IMR-90 (cell line): ENCODE results near the gene CEP126. TPM values are rescaled to one million over a fixed set of nuclear protein-coding genes. Genes with fewer than 3 reads are reported as not detected.

Experiments
- ATAC-seq: fragments of 200-7000 bp; cut with Tn5 transposase; 2 replicates; pipeline ENCODE4 v1.9.1; 2020; ENCODE audit warnings: low read depth, mild to moderate bottlenecking, moderate library complexity
- BruUV-seq: library from RNA; stranded (reverse); fragments of 400-500 nt; replicated peaks from 2 replicates; lab custom pipeline; 2021; lab: Mats Ljungman, UMichigan
- CTCF ChIA-PET: fragments of 300-600 bp; formaldehyde crosslinking; extraction: SDS; loops from one replicate; lab custom pipeline; 2021; ENCODE audit warnings: antibody characterized with exemption; lab: Yijun Ruan, JAX
- POLR2A ChIA-PET: fragments of 300-600 bp; sonication (Branson Sonifier 250); formaldehyde crosslinking; loops from one replicate; lab custom pipeline; 2022; ENCODE audit warnings: antibody characterized with exemption; ENCODE audit not compliant: unreplicated experiment; lab: Charles Lee
- DNase-seq: peaks from one replicate; pipeline ENCODE4 v3.0.0; 2013
- H2AFZ ChIP-seq: replicated peaks from 2 replicates; pipeline ENCODE3; 2013; ENCODE audit warnings: low read length, mild to moderate bottlenecking; ENCODE audit not compliant: poor library complexity
- H2AK5ac ChIP-seq: 2 replicates; pipeline ENCODE4 v1.6.1; 2013; ENCODE audit warnings: low read depth, low read length, inconsistent platforms
- H2AK9ac ChIP-seq: replicated peaks from 2 replicates; pipeline ENCODE3; 2013; ENCODE audit warnings: mild to moderate bottlenecking, low read depth, low read length, moderate library complexity; ENCODE audit not compliant: poor library complexity
- H2BK120ac ChIP-seq: 2 replicates; pipeline ENCODE4 v1.6.1; 2013; ENCODE audit warnings: low read depth, low read length, inconsistent platforms
- H2BK15ac ChIP-seq: 3 replicates; pipeline ENCODE4 v1.6.1; 2013; ENCODE audit warnings: low read depth, low read length, inconsistent platforms
- H2BK20ac ChIP-seq: 2 replicates; pipeline ENCODE4 v1.6.1; 2013; ENCODE audit warnings: low read depth, mild to moderate bottlenecking, inconsistent platforms, low read length, moderate library complexity
- H2BK5ac ChIP-seq: 2 replicates; pipeline ENCODE4 v1.6.1; 2013; ENCODE audit warnings: mild to moderate bottlenecking, low read depth, low read length, inconsistent platforms; ENCODE audit not compliant: poor library complexity, severe bottlenecking
- H3K14ac ChIP-seq: replicated peaks from 2 replicates; pipeline ENCODE4 v1.6.1; 2013; ENCODE audit warnings: low read depth, low read length, inconsistent platforms
- H3K18ac ChIP-seq: 2 replicates; pipeline ENCODE4 v1.6.1; 2013; ENCODE audit warnings: low read depth, low read length, control low read depth
- H3K23ac ChIP-seq: 2 replicates; pipeline ENCODE4 v1.6.1; 2013; ENCODE audit warnings: low read depth, low read length, inconsistent platforms
- H3K27ac ChIP-seq: 2 replicates; pipeline ENCODE4 v1.5.1; 2013; ENCODE audit warnings: mild to moderate bottlenecking, control low read depth, low read length; ENCODE audit not compliant: insufficient read depth
- H3K27me3 ChIP-seq: 2 replicates; pipeline ENCODE4 v1.6.1; 2013; ENCODE audit warnings: low read length; ENCODE audit not compliant: control insufficient read depth, insufficient read depth
- H3K36me3 ChIP-seq: 2 replicates; pipeline ENCODE4 v1.6.1; 2013; ENCODE audit warnings: low read length, mixed read lengths; ENCODE audit not compliant: control insufficient read depth, insufficient read depth
- H3K4ac ChIP-seq: 2 replicates; pipeline ENCODE4 v1.6.1; 2013; ENCODE audit warnings: low read depth, low read length, inconsistent platforms
- H3K4me1 ChIP-seq: 2 replicates; pipeline ENCODE4 v1.6.1; 2013; ENCODE audit warnings: low read length, mixed read lengths; ENCODE audit not compliant: control insufficient read depth, insufficient read depth
- H3K4me2 ChIP-seq: 2 replicates; pipeline ENCODE4 v1.6.1; 2013; ENCODE audit warnings: low read depth, mild to moderate bottlenecking, control low read depth, low read length, moderate library complexity
- H3K4me3 ChIP-seq: 2 replicates; pipeline ENCODE4 v1.5.1; 2013; ENCODE audit warnings: low read depth, mild to moderate bottlenecking, control low read depth, low read length, moderate library complexity; ENCODE audit not compliant: insufficient read depth
- H3K56ac ChIP-seq: 2 replicates; pipeline ENCODE4 v1.6.1; 2013; ENCODE audit warnings: low read length, inconsistent platforms; ENCODE audit not compliant: insufficient read depth; ENCODE audit errors: extremely low read depth
- H3K79me1 ChIP-seq, 2 experiments: 2 replicates each; pipeline ENCODE4 v1.6.1; 2013; ENCODE audit warnings: low read length in 2 of 2, inconsistent platforms in 1 of 2, low read depth in 1 of 2
- H3K9ac ChIP-seq: 2 replicates; pipeline ENCODE4 v1.6.1; 2013; ENCODE audit warnings: low read depth, low read length, control low read depth
- H3K9me1 ChIP-seq: 2 replicates; pipeline ENCODE4 v1.6.1; 2013; ENCODE audit warnings: low read length, inconsistent platforms; ENCODE audit not compliant: insufficient read depth
- H3K9me3 ChIP-seq: 2 replicates; pipeline ENCODE4 v1.6.1; 2013; ENCODE audit warnings: low read length; ENCODE audit not compliant: control insufficient read depth, insufficient read depth
- H4K20me1 ChIP-seq: 2 replicates; pipeline ENCODE4 v1.6.1; 2013; ENCODE audit warnings: low read length, inconsistent platforms; ENCODE audit not compliant: insufficient read depth
- H4K5ac ChIP-seq: 2 replicates; pipeline ENCODE4 v1.6.1; 2013; ENCODE audit warnings: mild to moderate bottlenecking, low read depth, low read length, control low read depth
- H4K8ac ChIP-seq, 2 experiments: 2 replicates each; pipeline ENCODE4 v1.6.1; 2013; ENCODE audit warnings: low read depth in 2 of 2, low read length in 2 of 2, control low read depth in 1 of 2, inconsistent platforms in 1 of 2
- H4K91ac ChIP-seq: 2 replicates; pipeline ENCODE4 v1.6.1; 2013; ENCODE audit warnings: low read depth, low read length, inconsistent platforms; ENCODE audit not compliant: insufficient read depth
- BHLHE40 ChIP-seq: fragments of 150-350 bp; IDR thresholded peaks from 2 replicates; pipeline ENCODE4 v1.6.1; 2016; ENCODE audit warnings: mild to moderate bottlenecking, low read depth, low read length
- CHD1 ChIP-seq: IDR thresholded peaks from 2 replicates; pipeline ENCODE4 v1.6.1; 2012; ENCODE audit warnings: low read depth, low read length, improper control_type of control experiment
- FOS ChIP-seq: fragments of 150-350 bp; IDR thresholded peaks from 2 replicates; pipeline ENCODE4 v1.6.1; 2016; ENCODE audit warnings: low read depth, low read length
- MAZ ChIP-seq: IDR thresholded peaks from 2 replicates; pipeline ENCODE4 v1.6.1; 2012; ENCODE audit warnings: low read depth, mild to moderate bottlenecking, low read length, improper control_type of control experiment, moderate library complexity, borderline replicate concordance
- MXI1 ChIP-seq: IDR thresholded peaks from 2 replicates; pipeline ENCODE4 v1.6.1; 2012; ENCODE audit warnings: low read depth, mild to moderate bottlenecking, low read length, moderate library complexity, borderline replicate concordance
- NFE2L2 ChIP-seq: fragments of 150-350 bp; IDR thresholded peaks from 2 replicates; pipeline ENCODE4 v1.6.1; 2016; ENCODE audit warnings: low read depth, mild to moderate bottlenecking, low read length
- RAD21 ChIP-seq: IDR thresholded peaks from 2 replicates; pipeline ENCODE4 v1.6.1; 2012; ENCODE audit warnings: low read length, improper control_type of control experiment
- RCOR1 ChIP-seq: IDR thresholded peaks from 2 replicates; pipeline ENCODE4 v1.6.1; 2012; ENCODE audit warnings: mild to moderate bottlenecking, low read length, improper control_type of control experiment; ENCODE audit not compliant: insufficient replicate concordance
- SMC3 ChIP-seq: fragments of 150-350 bp; IDR thresholded peaks from 2 replicates; pipeline ENCODE4 v1.6.1; 2016; ENCODE audit warnings: low read depth, mild to moderate bottlenecking, antibody characterized with exemption, low read length, moderate library complexity
- WGBS, 2 experiments: methylation state at CpG; one replicate each; pipeline versions ENCODE4 v1.1.5 to v1.1.7; 2013; ENCODE audit warnings: missing lambda C conversion rate in 2 of 2; ENCODE audit not compliant: insufficient read length in 1 of 2; ENCODE audit errors: extremely low coverage in 2 of 2; 5-methylcytosine and 5-hydroxymethylcytosine counted together
- dilution Hi-C: fragments of 300-500 bp; cut with HindIII; formaldehyde crosslinking; loops from one replicate; pipeline ENCODE4 v1.14.3; 2018; ENCODE audit warnings: low sequenced_read_pairs; ENCODE audit not compliant: unreplicated experiment
- in situ Hi-C: fragments of 300-500 bp; cut with MboI; formaldehyde crosslinking; loops from 3 replicates; pipeline ENCODE4 v1.14.3; 2019; ENCODE audit warnings: low sequenced_read_pairs, inconsistent platforms, mixed read lengths
- intact Hi-C: fragments of 100-400 bp; cut with micrococcal nuclease; formaldehyde crosslinking; loops from 2 replicates; pipeline ENCODE4 v1.10.0; 2022
- polyA plus RNA-seq, 3 experiments: library from polyadenylated mRNA; depleted of rRNA; stranded (reverse); fragments of >200 nt; gene quantifications; 2 replicates each; pipeline ENCODE4 v1.2.3, GENCODE V29; 2012; ENCODE audit warnings: low replicate concordance in 1 of 3
- total RNA-seq: library from RNA; depleted of rRNA; stranded (reverse); fragments of >200 nt; gene quantifications from 2 replicates; pipeline ENCODE4 v1.2.3, GENCODE V29; 2012
- TF ChIP-seq, protein P1 (sequence below): fragments of 150-350 bp; IDR thresholded peaks from 2 replicates; pipeline ENCODE4 v1.6.1; 2017; ENCODE audit warnings: mild to moderate bottlenecking, antibody characterized with exemption, low read length, low read depth
- TF ChIP-seq, protein P2 (sequence below): conservative IDR thresholded peaks from 2 replicates; pipeline ENCODE4 v1.5.1; 2012; ENCODE audit warnings: mild to moderate bottlenecking, low read depth, low read length, improper control_type of control experiment

The CEP126 gene
- total and polyA plus RNA-seq, 2 of the 4 experiments (the other 2 are of a cell fraction) = 0.72 to 1.4 TPM

DNA sequence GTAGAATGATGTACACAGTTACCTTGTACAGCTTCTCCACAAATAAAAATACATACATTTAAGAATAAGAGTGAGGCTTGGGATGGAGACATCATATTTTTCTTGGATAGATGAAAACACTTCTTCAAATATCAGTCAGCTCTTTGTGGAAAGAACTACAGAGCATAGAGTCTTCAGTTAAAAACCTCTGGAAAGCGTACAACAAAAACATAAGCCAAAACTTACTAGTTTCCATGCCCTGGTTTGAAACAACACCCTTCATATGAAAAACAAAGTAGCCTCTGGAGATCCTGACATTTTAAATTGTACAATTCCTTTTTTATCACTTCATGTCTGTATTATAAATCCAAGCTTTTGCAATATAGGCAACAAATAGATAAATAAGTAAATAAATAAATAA lies 7.0 kb upstream of the CEP126 start:
- Histone ChIP-seq H2BK120ac (no peak overlapping the region), H3K18ac (no peak overlapping the region), H3K4ac (no peak overlapping the region), H3K36me3 (no peaks in the 10 kb centered on the region), H2AK9ac (no peak overlapping the region), H3K27me3 (no peaks in the 10 kb centered on the region), H3K27ac (no peak overlapping the region), H2BK15ac (no peak overlapping the region), H4K5ac (no peak overlapping the region), H3K4me1 (no peaks in the 10 kb centered on the region), H3K9me3 (no peaks in the 10 kb centered on the region), H3K56ac (no peak overlapping the region), H3K9me1 (no peaks in the 10 kb centered on the region; the same call in 1 of the 2 replicates), H2AK5ac (no peak overlapping the region), H3K4me3 (no peak overlapping the region), H3K23ac (no peak overlapping the region), H3K9ac (no peak overlapping the region), H4K20me1 (no peaks in the 10 kb centered on the region), H2AFZ (no peak overlapping the region), H3K4me2 (no peak overlapping the region), H3K79me1 (no peaks in the 10 kb centered on the region), H2BK20ac (no peak overlapping the region), H2BK5ac (no peak overlapping the region), H4K91ac (no peak overlapping the region), H4K8ac (no peak overlapping the region), H3K14ac (no peak overlapping the region)
- CTCF ChIA-PET = interaction anchor here (1.4 kb wide), 1 partner anchor 28 kb away, joined by 4 read pairs; no protein-coding TSS in a partner anchor
- BruUV-seq = no TSS peak
- no CpG with 5 or more reads among the region's 1 CpG for WGBS, 2 experiments
- dilution Hi-C loops (no loop called here), in situ Hi-C loops (no loop called here), intact Hi-C loops (no loop called here)
- ATAC-seq (no peak), DNase-seq (no peak)
- POLR2A ChIA-PET = no interaction called here
- TF ChIP-seq MXI1 = no peak
- TF ChIP-seq RAD21 = no peak
- no peak for TF ChIP-seq SMC3
- TF ChIP-seq FOS = no peak
- TF ChIP-seq, protein P1, sequence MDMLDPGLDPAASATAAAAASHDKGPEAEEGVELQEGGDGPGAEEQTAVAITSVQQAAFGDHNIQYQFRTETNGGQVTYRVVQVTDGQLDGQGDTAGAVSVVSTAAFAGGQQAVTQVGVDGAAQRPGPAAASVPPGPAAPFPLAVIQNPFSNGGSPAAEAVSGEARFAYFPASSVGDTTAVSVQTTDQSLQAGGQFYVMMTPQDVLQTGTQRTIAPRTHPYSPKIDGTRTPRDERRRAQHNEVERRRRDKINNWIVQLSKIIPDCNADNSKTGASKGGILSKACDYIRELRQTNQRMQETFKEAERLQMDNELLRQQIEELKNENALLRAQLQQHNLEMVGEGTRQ = no peak
- no peak for TF ChIP-seq RCOR1
- no peak for TF ChIP-seq BHLHE40
- TF ChIP-seq CHD1 = no peak
- no peak for TF ChIP-seq MAZ
- TF ChIP-seq, protein P2, sequence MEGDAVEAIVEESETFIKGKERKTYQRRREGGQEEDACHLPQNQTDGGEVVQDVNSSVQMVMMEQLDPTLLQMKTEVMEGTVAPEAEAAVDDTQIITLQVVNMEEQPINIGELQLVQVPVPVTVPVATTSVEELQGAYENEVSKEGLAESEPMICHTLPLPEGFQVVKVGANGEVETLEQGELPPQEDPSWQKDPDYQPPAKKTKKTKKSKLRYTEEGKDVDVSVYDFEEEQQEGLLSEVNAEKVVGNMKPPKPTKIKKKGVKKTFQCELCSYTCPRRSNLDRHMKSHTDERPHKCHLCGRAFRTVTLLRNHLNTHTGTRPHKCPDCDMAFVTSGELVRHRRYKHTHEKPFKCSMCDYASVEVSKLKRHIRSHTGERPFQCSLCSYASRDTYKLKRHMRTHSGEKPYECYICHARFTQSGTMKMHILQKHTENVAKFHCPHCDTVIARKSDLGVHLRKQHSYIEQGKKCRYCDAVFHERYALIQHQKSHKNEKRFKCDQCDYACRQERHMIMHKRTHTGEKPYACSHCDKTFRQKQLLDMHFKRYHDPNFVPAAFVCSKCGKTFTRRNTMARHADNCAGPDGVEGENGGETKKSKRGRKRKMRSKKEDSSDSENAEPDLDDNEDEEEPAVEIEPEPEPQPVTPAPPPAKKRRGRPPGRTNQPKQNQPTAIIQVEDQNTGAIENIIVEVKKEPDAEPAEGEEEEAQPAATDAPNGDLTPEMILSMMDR = no peak
- TF ChIP-seq NFE2L2 = no peak
